ENCODE results near the gene TMEM131L.

TMEM131L gene

GRCh38 chr4:153527690-153528089, 61.5 kb downstream of the TMEM131L start:
- DNase-seq = no peak

GRCh38 chr4:153528705-153529485, 62.7 kb downstream of the TMEM131L start:
- DNase-seq = no peak

GRCh38 chr4:153529646-153530045, 63.5 kb downstream of the TMEM131L start:
- DNase-seq = no peak

- DNase-seq = no peak
These were observed 64.3 kb downstream of the TMEM131L start for GRCh38 chr4:153530284-153530999.

- no peak for DNase-seq
These were observed 64.8 kb downstream of the TMEM131L start for GRCh38 chr4:153531000-153531358.

GRCh38 chr4:153531976-153532626, 65.9 kb downstream of the TMEM131L start:
- DNase-seq = no peak

GRCh38 chr4:153532636-153533035, 66.5 kb downstream of the TMEM131L start:
- DNase-seq = no peak

- DNase-seq = no peak
These were observed 67.2 kb downstream of the TMEM131L start for GRCh38 chr4:153533387-153533786.

- DNase-seq = no peak
These were observed 68.9 kb downstream of the TMEM131L start for GRCh38 chr4:153534792-153535629.

GRCh38 chr4:153535772-153536513, 69.8 kb downstream of the TMEM131L start:
- no peak for DNase-seq

GRCh38 chr4:153537493-153537960, 71.4 kb downstream of the TMEM131L start:
- no peak for DNase-seq

GRCh38 chr4:153538487-153539357, 72.6 kb downstream of the TMEM131L start:
- no peak for DNase-seq

GRCh38 chr4:153539422-153539821, 73.3 kb downstream of the TMEM131L start:
- DNase-seq = no peak

GRCh38 chr4:153541456-153542096, 75.4 kb downstream of the TMEM131L start:
- DNase-seq = no peak

- no peak for DNase-seq
These were observed 76.0 kb downstream of the TMEM131L start for GRCh38 chr4:153542131-153542530.

- DNase-seq = no peak
These were observed 76.7 kb downstream of the TMEM131L start for GRCh38 chr4:153542834-153543233.

GRCh38 chr4:153543351-153543750, 77.2 kb downstream of the TMEM131L start:
- no peak for DNase-seq

GRCh38 chr4:153545822-153546221, 79.7 kb downstream of the TMEM131L start:
- DNase-seq = no peak

- DNase-seq = no peak
These were observed 80.1 kb downstream of the TMEM131L start for GRCh38 chr4:153546280-153546679.

GRCh38 chr4:153547520-153547919, 81.4 kb downstream of the TMEM131L start:
- no peak for DNase-seq

Measured in activated naive CD4-positive, alpha-beta T cell (primary cell).